ENCODE data around the gene IMP4.

The IMP4 gene

GRCh38 chr2:130388221-130388907, 45.7 kb downstream of the IMP4 start:
- Mint-ChIP-seq H3K4me3 (no peak overlapping the region), H3K9me3 (ENCODE audit: low read depth) (no peaks in the 10 kb centered on the region), H3K4me1 (ENCODE audit: low read depth) (peaks cover 15% of the 10 kb centered on the region), H3K27ac (no peak overlapping the region), H3K36me3 (peaks cover 2% of the 10 kb centered on the region), H3K27me3 (peaks cover 4% of the 10 kb centered on the region)

DNA sequence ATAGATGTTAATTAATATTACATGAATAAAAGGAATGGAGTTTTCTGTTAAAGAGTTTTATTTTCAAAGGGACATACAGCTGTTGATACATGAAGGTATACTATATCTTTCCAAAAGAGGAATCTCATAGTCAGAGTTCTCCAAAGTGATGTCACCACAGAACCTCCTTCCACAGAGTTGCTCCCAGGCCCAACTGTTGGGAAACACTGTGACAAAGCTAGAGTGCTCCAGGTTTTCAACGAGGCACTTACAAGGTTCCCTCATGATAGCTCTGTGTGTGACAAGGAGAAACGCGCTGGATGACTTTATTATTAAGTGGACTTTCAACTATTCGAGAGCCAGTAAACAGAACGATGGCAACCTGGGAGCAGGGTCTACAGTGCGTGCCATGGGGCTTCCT, 46.7 kb downstream of the IMP4 start:
- H3K27me3 Mint-ChIP-seq, result peaks cover 8% of the 10 kb centered on the region
- no peaks in the 10 kb centered on the region for H3K9me3 Mint-ChIP-seq (ENCODE audit: low read depth)
- H3K27ac Mint-ChIP-seq, result no peak overlapping the region
- no peak overlapping the region for H3K4me3 Mint-ChIP-seq
- H3K36me3 Mint-ChIP-seq, result peaks cover 5% of the 10 kb centered on the region
- H3K4me1 Mint-ChIP-seq (ENCODE audit: low read depth), result peaks cover 15% of the 10 kb centered on the region

GRCh38 chr2:130389783-130390182, 47.1 kb downstream of the IMP4 start:
- Mint-ChIP-seq H3K4me3 (peak overlapping the region; percentile 30), H3K4me1 (ENCODE audit: low read depth) (peaks cover 15% of the 10 kb centered on the region), H3K27ac (no peak overlapping the region), H3K9me3 (ENCODE audit: low read depth) (no peaks in the 10 kb centered on the region), H3K27me3 (peaks cover 11% of the 10 kb centered on the region), H3K36me3 (peaks cover 5% of the 10 kb centered on the region)

DNA sequence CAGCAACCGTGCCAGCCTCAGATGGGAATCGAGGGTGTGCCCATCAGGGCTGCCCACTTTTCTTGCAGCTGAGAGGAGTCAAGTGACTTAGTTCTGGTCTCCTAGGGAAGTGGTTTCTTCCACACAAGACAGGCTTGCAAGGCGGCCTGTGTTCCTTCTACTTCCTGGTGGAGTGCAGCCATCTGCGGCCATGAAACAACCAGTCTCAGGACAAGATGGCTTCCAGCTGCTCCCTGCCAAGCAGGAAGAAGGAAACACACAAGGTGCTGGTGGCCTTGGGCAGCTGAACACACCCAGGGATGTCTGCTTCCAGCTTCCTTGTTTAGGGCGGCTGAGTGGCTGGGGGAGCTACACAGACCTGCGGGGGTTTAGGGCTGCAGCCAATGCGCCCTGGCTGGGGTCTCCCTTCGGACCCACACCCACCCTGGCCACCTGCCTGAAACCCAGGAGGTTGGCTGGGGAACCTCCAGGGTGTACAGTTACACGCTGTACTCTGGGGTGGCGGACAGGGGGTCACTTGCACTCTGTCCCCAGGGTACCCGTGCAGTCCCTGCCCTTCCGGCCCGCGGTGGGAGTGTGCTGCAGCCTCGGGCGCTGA, 47.9 kb downstream of the IMP4 start:
- Mint-ChIP-seq H3K9me3 (ENCODE audit: low read depth) (no peaks in the 10 kb centered on the region), H3K36me3 (peaks cover 5% of the 10 kb centered on the region), H3K27ac (no peak overlapping the region), H3K27me3 (peaks cover 11% of the 10 kb centered on the region), H3K4me1 (ENCODE audit: low read depth) (peaks cover 15% of the 10 kb centered on the region), H3K4me3 (peak overlapping the region; percentile 95)

DNA sequence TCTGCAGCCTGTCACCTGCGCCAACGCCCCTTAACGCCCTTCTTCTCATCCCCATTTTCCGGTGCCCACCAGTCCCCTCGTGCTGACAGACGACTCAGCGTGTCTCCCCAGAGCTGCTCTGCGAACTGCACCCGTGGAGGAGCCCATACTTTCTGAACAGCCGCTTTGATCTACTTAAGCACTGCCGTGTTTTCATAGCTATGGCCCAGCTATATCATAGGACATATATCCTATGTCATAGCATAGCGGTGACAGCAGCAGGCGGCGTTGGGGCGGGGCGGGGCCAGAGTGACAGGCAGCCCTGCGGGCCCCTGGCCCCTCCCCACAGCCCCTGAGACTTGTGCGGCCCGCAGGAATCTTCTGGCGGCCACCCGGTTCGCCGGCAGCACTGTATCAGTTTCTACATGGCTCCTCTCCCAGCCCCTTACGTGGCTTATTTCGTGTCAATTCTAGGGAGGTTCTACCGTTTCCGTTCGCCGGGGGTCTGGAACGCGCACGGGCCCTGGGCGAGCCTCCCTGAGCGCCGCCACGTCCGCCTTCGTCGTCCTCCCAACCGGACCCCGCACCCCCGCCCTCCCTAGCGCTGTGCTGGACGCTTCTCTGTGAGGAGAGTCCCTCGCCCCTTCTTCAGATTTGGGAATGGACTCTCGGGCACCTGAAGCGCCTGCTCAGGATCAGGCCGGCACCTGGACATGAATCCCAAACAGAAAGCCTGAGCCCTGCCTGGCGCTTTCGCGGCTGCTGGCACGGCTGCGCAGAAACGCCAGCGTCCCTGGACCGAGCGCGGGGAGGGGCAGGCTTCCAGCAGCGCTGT, 48.6 kb downstream of the IMP4 start:
- peaks cover 15% of the 10 kb centered on the region for H3K4me1 Mint-ChIP-seq (ENCODE audit: low read depth)
- H3K36me3 Mint-ChIP-seq, result peaks cover 5% of the 10 kb centered on the region
- H3K27me3 Mint-ChIP-seq, result peaks cover 11% of the 10 kb centered on the region
- H3K9me3 Mint-ChIP-seq (ENCODE audit: low read depth), result no peaks in the 10 kb centered on the region
- peak overlapping the region; percentile 81 for H3K27ac Mint-ChIP-seq
- H3K4me3 Mint-ChIP-seq, result peak overlapping the region; percentile 95

GRCh38 chr2:130391872-130392670, 49.4 kb downstream of the IMP4 start:
- Mint-ChIP-seq H3K4me1 (ENCODE audit: low read depth) (peaks cover 13% of the 10 kb centered on the region), H3K36me3 (peaks cover 5% of the 10 kb centered on the region), H3K27ac (no peak overlapping the region), H3K4me3 (peak overlapping the region; percentile 95), H3K27me3 (peaks cover 11% of the 10 kb centered on the region), H3K9me3 (ENCODE audit: low read depth) (no peaks in the 10 kb centered on the region)

- H3K4me1 Mint-ChIP-seq (ENCODE audit: low read depth), result peaks cover 13% of the 10 kb centered on the region
- H3K36me3 Mint-ChIP-seq, result peaks cover 5% of the 10 kb centered on the region
- peaks cover 15% of the 10 kb centered on the region for H3K27me3 Mint-ChIP-seq
- H3K4me3 Mint-ChIP-seq, result peak overlapping the region; percentile 4
- H3K27ac Mint-ChIP-seq, result no peak overlapping the region
- H3K9me3 Mint-ChIP-seq (ENCODE audit: low read depth), result no peaks in the 10 kb centered on the region
These were observed 50.7 kb downstream of the IMP4 start for GRCh38 chr2:130393318-130393910.
